Stimulated activated CD4-positive, alpha-beta T cell treated with anti-CD3 and anti-CD28 coated beads, Interleukin-12 subunit alpha, Interleukin-12 subunit beta, amount 100 ng/mL, for 48 hours (primary cell): ENCODE data around the gene CLIC1.

Source experiments
- DNase-seq, 3 donors: peaks; one replicate each; pipeline ENCODE4 v3.0.0-alpha.2; 2020; ENCODE audit warnings: low read depth in 2 of 3, low spot score in 1 of 3

The CLIC1 gene

DNA sequence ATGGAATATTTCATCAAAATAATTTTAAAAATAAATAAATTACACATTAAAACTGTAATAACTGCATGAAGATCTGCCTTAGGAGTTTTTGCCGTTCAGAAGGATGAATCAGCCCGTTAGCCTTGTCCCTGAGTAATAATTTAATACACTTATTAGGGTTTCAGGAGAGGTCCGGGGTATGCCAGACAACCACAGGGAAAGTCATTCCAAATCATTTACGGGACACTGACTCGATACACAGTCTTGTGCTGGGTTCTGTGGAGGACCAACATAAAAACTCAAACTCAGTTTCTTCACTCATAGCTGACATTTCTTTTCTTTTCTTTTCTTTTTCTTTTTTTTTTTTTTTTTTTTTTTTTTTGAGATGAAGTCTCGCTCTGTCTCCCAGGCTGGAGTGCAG, 30.4 kb downstream of the CLIC1 start:
- DNase-seq: no peak

DNA sequence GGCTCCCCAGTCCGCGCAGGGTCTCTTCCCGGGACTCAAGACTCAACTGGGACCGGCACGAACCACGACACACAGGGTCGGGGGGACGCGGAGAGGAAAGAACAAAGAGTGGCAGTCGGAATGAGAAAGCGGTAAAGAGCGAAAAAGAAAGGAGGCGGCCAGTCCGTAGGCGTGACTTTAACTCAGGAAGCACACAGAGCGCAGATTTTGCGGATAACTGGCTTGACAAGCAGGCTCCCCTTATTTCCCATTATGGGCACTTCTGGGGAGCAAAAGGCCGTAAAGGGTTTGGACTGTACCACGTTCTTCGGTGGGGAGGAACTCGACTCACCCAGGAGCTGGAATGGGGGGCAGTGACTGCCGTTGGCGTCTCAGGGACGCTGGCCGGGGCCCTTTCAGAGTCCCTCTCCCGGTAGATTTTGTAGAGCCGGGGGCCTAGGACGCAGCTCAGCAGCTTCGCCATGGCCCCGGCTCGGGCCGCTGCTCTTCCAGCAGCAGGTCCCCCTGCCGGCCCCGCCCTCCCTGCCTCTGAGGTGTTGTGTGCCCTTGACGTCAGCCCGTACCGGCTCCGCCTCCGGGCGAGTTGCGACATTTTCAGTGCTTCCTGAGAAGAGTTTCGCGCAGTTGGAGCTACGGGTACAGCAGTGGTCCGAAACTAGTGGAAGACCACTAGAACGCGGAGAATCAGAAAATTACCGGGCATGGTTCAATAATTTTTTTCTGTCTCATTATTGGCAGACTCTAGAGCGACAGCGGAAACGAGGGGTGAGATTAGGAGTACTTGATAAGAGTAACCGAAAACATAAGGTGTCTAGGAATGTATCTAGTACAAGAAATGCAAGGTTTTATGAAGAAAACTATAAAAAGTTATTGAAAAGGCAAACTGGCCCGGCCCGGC, 33.3 kb downstream of the CLIC1 start, which contains the start of gene ABHD16A:
Gene ABHD16A, minus strand, starts transcription at position 506 of the 898 bp plus-strand sequence. Its CDS starts 43 bp downstream, at position 463.
- peak; percentile 93 to 98 (median 94) for DNase-seq

DNA sequence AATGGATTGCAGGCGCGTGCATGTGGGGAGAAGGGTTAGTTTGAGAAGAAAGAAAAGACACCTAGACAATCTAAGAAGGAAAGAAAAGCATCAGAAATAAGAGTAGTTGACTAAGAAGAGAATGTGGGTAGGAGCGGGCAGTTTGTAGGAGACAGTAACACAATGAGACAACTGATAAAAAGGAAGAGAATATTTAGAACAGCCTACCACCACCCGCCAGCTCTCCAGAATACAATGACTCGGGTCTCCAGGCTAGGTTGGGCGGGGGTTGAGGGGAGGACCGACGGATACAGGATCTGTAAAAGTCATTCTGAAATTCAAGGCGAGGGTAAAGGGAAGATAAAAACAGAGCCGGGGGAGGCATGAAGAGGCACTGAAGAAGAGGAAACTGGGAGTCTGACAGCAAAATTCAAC, 33.9 kb downstream of the CLIC1 start:
- peak; percentile 16 to 20 (median 20) for DNase-seq

DNA sequence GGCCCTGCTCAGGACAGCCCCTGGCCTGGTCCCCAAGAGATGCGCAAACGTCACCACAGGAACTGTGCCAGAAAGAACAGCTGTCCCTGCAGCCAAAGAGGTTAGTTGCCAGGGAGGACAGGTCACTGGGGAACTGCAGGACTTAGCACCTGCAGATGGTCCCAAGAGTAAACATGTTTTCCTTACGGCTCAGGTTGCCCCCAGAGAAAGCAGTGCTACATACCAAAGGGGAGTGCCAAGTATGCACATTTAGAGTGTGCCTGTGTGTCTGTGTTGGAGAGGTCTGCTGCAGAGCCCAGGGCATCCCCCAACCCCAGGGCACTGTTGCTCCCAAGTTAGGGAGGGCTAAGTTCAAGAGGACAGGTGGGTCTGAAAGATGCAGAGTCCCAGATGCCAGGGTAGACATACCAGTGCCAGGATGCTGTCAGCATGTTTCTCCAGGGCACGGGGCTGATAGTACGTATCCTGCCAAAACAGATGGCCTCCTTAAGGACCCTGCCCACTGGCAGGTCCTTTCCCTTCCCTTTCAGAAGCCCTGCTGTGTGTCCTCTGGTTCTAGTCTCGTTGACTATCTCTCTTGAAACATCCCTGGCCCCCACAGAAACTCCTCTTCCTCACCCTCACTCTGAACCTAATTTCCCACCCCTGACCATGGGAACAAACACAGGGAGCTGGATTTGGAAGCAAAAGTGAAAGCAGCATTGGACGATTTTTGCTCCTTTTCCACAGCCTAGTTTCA, 34.5 kb downstream of the CLIC1 start:
- DNase-seq: no peak

DNA sequence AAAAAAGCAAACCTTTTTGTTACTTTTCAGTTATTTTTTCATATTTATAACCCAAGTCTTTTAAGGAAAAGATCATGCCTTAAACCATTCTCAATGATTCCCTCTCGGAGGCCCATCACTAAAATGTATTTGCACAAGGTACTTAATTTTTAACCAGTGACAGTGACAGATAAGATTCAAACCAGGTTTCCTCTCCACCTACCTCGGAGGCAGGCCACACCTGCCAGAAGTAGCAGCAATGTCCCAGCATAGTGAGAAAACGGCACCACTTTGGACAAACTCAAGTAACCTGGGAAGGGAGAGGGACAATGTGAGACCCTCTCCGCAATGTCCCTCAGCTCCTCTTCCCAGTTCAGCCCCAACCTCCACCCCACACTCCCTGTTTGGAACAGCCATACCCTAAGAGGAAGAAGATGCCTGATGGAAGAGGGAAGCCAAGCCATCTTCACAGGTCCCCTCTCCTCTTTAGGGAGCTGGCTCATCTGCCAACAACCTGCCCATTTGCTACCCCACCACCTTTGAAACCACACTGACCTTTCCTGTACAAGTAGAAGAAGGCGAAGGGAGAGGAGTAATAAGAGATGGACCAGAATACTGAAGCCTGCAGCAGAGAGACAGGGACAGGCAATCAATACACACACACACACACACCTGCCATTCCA, 35.5 kb downstream of the CLIC1 start:
- DNase-seq: no peak

DNA sequence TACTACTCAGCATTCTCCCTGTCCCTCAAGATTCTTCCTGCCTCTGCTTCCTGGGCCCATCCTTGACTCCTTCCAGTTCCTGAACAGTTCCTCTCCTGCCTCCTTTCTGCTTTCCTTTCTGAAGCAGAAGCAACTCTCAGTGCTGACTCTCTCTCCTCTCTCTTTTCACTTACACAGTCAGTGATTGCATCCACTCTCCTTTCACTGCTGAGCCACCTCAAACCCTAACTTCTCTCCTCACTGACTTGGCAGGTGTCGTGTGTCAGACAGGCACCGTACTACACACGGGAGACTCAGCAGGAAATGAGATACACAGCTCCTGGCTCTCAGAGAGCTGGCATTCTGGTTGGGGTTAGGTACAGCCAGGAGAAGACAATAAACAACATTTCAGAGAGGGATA, 38.8 kb downstream of the CLIC1 start:
- DNase-seq: no peak

DNA sequence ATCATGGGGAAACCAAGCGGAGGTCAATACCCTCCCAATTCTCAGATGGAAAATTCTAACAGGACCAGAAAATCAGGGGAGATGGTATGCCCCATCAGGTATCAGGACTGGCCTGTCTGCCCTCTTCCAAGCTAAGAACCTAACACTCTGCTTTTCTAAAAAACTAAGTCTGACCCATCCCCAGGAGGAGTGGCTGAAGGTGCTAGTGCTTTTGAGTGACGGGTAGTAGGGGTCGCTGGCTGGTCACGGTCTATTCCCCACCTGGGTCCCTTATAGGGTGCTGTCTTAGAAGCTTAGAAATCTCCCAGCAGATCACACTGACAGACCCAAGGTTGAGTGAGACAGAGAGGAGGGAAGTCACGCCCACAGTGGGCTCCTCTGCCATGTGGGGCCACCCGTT, 42.8 kb downstream of the CLIC1 start:
- no peak for DNase-seq

DNA sequence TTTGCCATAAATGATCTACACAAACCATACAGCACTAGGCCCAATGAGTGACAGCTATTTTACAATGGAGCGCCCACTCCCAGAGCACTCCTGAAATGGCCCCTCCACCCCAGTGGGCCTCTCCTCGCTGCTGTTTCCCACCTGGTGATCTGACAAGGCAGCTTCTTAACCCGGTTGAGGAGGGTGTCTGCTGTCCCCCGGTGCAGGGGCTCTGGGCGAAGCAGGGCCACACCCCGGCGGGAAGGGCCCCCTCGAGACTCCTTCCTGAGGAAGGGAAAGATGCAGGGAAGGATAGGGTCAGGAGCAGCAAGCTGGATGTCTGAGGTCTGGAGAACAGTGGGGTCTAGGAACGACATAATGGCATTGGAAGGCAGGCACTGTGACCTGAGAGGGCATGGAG, 43.4 kb downstream of the CLIC1 start:
- DNase-seq: no peak

DNA sequence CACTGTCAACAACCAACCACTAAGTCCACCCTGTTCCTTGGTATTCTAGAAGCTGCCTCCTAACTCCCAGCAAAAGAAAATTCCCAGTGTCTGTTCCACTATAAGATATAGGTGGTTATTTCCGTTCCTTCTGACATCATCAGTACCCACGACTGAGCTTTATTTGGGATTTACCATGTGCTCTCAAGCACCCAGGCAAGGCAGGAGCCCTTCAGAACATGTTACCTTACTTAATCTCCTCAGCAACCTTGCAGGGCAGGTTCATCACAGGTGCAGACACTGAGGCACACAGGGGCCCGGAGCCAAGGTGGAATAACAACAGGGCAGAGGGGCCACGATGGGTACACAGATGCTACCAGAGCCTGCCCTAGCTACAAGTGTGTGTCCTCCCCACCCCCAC, 44.0 kb downstream of the CLIC1 start:
- no peak for DNase-seq

DNA sequence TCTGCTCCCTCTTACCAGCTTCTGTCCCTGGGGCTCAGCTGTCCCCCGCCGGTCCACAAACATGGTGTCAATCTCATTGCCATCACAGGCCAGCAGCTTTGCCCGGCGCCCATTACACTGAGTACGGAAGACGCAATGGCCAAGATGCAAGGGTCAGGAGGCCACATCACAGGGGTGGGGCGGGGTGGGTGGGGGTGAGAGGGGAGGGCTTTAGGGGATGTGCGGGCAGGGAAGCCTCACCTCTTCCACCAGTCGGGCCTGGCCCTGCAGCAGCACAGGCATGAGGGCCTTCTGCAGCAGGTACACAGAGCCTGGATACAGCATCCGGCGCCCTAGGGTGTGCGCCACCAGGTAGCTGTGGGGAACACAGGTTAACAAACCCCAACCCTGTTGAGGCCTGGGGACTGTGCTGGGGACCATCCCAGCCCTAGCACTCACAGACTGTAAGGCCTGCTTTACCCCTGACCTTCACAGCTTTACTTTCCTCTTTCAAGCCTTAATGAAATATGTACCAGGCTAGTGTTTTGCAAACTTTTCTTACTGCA, 44.7 kb downstream of the CLIC1 start:
- no peak for DNase-seq

DNA sequence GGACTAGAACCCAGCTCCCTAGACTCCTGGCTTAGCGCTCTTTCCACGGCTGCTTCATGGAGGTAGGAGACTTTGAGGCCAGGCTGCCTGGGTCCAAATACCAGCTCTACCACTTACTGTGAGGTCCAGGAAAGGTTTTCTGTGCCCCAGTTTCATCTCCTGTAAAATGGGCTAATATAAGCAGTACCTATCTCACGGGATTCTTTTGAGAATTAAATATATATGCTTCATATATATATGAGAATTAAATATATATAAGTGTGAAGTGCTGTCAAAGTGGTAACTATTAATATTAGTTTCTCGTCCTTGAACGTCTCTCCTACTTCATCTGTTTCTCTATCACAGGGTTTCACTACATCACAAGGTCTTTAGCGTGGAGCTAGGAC, 45.3 kb downstream of the CLIC1 start:
- DNase-seq: no peak

DNA sequence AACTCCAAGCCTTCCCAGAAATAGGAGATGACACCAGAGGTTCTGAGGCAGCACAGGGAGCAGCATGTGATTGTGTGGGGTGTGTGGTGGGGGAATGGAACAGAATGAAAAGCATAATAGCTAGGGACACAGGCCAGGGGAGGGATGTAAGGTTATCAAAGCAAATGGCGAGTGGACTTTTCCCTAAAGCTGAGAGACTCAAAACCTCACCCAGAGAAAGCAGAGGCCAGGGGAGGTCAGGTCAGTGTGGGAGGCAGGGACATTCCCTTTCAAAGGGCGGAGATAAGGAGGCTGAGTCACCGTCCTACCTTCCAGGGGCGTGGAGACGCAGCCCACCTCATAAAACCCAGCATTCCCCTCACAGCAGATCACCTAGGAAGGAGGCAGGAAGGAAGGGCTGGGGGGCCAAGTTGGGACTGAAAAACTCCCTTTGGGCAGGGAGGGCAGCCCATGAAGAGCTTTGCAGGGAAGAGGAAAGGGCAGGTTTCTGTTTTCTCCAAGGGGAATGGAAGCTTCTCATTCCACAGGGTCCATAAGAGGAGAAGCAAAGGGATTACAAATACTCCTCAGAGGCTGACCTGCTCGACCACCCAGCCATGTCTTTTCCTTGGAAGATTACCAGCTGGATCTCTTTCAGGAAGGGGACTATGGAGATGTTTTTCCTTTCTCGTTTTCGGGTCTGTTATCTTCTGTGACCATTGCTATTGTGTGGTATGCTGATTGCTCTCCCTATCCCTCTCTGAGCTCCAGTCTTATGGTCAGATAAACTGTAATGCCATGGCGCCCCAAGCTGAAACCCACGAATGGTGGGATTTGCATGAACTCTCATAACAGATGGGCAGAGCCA, 45.9 kb downstream of the CLIC1 start:
- no peak for DNase-seq

DNA sequence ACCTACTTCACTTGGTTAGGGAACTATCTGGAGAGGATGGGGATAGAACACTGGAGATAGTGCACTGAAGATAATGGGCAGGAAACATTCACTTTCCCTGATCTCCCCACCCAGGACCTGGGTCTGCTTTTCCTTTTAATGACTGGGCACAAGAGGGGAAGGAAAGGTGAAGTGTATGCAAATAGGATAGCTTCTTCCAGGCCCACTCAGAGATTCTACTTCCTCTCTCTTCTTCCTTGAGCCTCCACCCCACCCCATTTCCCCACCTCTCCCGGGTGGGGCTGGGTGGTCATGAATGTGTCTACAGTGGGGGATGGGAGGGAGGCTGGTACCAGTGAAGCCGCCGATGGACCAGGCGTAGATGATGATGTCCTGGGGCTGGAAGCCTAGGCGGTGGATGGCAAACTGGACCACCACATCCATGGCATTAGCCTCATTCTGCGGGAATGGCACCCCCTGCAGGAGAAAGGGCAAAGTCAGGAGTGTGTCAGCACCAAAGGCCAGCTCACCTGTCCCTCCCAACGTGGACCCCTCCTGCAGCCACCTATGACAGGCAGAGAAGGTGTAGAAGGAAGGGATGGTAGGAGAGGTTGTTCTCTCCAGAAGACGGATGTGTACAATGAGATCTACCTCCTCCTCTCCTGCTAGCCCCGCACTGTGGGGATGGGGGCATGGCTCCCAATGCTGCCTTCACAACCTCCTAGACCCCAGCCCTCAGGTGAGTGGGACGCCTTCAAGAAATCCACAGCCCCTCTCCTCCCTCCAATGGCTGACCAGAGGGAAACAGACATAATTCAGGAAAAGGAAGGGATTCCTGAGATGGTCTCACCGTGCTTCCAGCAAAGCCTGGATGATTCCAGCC, 46.9 kb downstream of the CLIC1 start:
- no peak for DNase-seq

DNA sequence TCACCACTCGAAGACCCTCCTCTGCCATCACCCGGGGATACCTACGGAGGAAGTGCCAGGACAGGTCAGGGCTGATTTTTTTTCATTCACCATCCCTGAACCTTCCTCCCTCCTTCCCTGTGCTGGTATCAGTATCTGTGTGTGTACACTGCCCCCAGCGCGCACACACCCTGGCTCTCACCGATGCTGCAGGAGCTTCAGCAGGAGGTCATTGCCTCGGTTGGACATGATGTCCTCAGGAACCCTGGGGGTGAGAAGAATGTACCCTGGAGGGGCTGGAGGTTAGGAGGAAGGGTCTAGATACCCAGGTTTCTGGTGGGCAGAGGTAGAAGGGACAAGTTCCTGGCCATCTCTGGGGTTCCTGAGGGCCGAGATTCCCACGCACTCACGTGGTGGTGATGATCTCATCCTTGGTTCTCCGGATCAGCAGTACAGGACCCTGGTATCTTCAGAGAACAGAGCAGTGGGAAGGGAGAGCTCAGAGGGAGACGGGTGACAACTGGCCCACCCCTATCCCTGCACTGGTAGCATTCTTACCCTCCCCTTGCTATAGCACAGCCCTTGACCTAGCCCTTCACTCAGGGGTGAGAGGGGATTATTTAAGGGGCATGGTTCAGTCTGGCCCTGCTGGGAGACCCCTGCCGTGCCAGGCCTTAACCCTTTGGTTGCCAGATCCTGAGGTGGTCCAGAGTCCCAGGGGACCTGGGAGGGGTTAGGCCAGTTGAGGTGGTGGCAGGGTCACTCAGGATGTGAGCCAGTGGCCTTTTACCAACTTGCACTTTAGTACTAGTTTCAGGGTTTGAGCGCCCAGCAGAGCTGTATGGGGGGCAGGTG, 48.3 kb downstream of the CLIC1 start:
- no peak for DNase-seq

DNA sequence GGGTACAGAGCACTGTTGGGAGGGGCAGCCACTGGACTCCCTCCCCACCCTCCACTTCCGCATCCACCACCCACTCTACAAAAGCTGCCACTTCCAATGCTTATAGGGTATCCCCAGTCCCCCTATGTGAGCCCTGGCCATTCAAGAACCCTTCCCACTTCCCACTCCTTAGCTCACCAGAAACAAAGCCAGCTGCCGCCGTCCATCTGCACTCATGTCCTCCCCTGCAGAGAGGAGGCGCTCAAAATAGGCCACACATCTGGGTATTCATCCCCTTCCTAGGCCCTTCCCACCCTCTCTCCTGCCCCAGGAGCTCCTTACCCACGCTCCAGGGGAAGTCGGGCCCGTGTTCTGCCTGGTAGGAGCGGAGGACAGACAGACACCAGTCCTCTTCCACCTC, 49.0 kb downstream of the CLIC1 start:
- no peak for DNase-seq

DNA sequence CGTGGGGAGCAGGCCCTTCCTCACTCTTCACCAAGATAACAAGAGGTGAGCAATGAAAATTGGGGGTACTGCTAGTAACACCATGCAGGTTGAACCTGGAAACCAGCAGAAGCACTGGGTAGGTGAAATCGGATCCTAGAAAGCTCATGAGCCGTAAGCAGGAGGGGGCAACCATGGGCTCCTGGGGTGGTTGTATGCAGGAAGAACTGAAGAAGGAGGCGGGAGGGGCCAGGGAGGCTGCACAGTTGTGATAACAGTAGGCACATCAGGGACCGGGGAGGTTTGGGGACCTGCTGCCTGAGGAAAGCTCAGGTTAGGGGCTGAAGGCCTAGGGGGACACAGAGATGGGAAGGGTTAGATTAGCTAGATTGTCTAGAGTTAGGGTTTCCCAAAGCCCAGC, 49.8 kb downstream of the CLIC1 start:
- DNase-seq: no peak

DNA sequence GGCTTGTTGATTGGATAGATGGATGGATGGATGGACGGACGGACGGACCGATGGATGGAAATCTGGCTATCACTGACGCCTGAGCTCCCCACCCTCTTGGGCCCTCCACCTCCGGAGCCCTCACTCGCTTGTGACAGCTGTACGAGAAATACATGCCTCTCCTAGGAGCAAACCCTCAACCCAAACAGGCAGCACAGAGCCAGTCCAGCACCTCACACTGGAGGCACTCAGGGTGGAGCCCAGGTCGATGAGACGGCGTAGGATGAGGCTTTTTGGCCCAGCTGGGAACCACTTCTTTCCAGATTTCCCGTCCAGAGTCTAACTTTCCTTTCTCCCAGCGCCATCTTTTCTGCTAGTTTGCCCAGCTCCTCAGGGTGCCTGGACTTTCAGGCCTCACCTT, 52.7 kb downstream of the CLIC1 start:
- DNase-seq: no peak

DNA sequence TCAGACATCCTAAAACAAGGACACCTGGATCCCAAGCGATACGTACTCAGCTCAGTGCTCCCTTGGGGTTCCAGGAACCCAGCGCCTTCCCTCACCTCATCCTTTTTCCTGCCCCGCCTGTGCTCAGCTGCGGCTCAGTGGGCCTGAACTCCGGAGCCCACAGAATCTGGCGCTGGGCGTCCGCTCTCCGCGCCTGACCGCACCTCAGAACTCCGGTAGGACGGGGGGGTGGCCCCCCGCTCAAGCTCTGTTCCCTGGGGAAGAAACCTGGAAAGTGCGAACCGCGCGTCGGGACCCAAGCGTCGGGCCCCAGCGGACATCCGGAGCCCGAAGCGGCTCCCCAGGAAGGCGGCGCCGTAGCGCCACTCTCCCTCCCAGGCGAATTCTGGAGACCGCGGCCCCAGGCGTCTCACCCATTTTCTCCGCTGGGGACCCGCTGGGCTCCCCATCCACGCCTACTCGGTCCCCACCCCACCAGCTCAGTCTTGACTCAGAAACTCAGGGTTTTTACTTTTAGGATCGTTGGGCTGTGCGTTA, 55.1 kb downstream of the CLIC1 start:
- DNase-seq: peak in 2 of 3 donors; percentile 12 to 42
